NB4 (cell line): ENCODE results near the gene AP4S1.
"Not testable (repeated sequence)": the region's sequence is repeated elsewhere in the genome, so short reads cannot be mapped to it uniquely, and the experiment has no call there.

Source experiments
- DNase-seq: peaks from one replicate; pipeline ENCODE4 v3.0.0; 2010; ENCODE audit warnings: low read depth
- H3K4me3 ChIP-seq: one replicate; pipeline ENCODE4 v1.5.1; 2011; ENCODE audit warnings: mild to moderate bottlenecking, low read depth, low read length, moderate library complexity
- MYC ChIP-seq: IDR thresholded peaks from 2 replicates; pipeline ENCODE4 v1.6.1; 2011; ENCODE audit warnings: low read depth, low read length
- POLR2A ChIP-seq: IDR thresholded peaks from 2 replicates; pipeline ENCODE4 v1.6.1; 2011; ENCODE audit warnings: mild to moderate bottlenecking; ENCODE audit not compliant: insufficient read length; ENCODE audit errors: extremely low read depth
- TF ChIP-seq, protein P1 (sequence below): IDR thresholded peaks from one replicate; pipeline ENCODE4 v1.5.1; 2012; ENCODE audit warnings: low read depth, low read length
- TF ChIP-seq, protein P2 (sequence below): IDR thresholded peaks from 2 replicates; pipeline ENCODE4 v1.6.1; 2011; ENCODE audit warnings: low read depth, low read length

AP4S1 gene

GRCh38 chr14:31025367-31026076 lies at the start of gene AP4S1:
Gene AP4S1 (plus strand): TSS chr14:31025649. CDS start chr14:31066197, 40,548 bp downstream.
- DNase-seq: peak; percentile 52
- peak within 1 kb of the TSS; percentile 83 for H3K4me3 ChIP-seq
- TF ChIP-seq, protein P1, sequence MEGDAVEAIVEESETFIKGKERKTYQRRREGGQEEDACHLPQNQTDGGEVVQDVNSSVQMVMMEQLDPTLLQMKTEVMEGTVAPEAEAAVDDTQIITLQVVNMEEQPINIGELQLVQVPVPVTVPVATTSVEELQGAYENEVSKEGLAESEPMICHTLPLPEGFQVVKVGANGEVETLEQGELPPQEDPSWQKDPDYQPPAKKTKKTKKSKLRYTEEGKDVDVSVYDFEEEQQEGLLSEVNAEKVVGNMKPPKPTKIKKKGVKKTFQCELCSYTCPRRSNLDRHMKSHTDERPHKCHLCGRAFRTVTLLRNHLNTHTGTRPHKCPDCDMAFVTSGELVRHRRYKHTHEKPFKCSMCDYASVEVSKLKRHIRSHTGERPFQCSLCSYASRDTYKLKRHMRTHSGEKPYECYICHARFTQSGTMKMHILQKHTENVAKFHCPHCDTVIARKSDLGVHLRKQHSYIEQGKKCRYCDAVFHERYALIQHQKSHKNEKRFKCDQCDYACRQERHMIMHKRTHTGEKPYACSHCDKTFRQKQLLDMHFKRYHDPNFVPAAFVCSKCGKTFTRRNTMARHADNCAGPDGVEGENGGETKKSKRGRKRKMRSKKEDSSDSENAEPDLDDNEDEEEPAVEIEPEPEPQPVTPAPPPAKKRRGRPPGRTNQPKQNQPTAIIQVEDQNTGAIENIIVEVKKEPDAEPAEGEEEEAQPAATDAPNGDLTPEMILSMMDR: no peak
- TF ChIP-seq MYC: peak; percentile 32; the same call in 1 of the 2 replicates
- peak; percentile 20 for TF ChIP-seq POLR2A
- TF ChIP-seq, protein P2, sequence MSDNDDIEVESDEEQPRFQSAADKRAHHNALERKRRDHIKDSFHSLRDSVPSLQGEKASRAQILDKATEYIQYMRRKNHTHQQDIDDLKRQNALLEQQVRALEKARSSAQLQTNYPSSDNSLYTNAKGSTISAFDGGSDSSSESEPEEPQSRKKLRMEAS: peak; percentile 46

GRCh38 chr14:30977752-30978151 lies 47.7 kb upstream of the AP4S1 start:
- no peak for DNase-seq
- no peak overlapping the region for H3K4me3 ChIP-seq
- no peak for TF ChIP-seq POLR2A
- no peak for TF ChIP-seq MYC
- TF ChIP-seq, protein P1: no peak
- TF ChIP-seq, protein P2: no peak

GRCh38 chr14:30980106-30980704 lies 45.2 kb upstream of the AP4S1 start:
- peak; percentile 73 for DNase-seq
- TF ChIP-seq, protein P1: peak; percentile 34
- not testable (repeated sequence) for H3K4me3 ChIP-seq

DNA sequence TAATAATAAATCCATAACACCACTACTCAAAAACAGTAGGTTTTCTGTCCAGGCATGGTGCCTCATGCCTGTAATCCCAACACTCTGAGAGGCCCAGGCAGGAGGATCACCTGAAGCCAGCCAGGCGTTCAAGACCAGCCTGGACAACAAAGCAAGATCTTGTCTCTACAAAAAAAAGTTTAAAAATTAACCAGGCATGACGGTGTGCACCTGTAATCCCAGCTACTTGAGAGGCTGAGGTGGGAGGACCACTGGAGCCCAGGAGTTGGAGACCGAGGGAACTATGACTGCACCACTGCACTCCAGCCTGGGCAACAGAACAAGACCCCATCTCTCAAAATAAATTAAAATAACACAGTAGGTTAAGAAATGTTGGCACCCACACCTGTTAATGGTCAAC lies 44.5 kb upstream of the AP4S1 start:
- H3K4me3 ChIP-seq: no peak overlapping the region
- TF ChIP-seq MYC (no peak), POLR2A (no peak)
- TF ChIP-seq, protein P1: no peak
- TF ChIP-seq, protein P2: no peak
- DNase-seq: no peak

GRCh38 chr14:30982533-30982932 lies 42.9 kb upstream of the AP4S1 start:
- TF ChIP-seq POLR2A: no peak
- TF ChIP-seq, protein P2: no peak
- TF ChIP-seq MYC: no peak
- TF ChIP-seq, protein P1: no peak
- no peak for DNase-seq
- H3K4me3 ChIP-seq: no peak overlapping the region
